GM12878 (cell line): Measurements from ENCODE around the gene MEP1A.

Source experiments
- HDAC2 ChIP-seq: fragments of 200-600 bp; sonication (generic); IDR thresholded peaks from 2 replicates; pipeline ENCODE4 v1.6.1; 2017
- MTA3 ChIP-seq: IDR thresholded peaks from 2 replicates; pipeline ENCODE4 v1.6.1; 2012; ENCODE audit warnings: low read length, inconsistent platforms, borderline replicate concordance
- POLR2AphosphoS5 ChIP-seq: IDR thresholded peaks from 2 replicates; pipeline ENCODE4 v1.6.1; 2011; ENCODE audit warnings: mild to moderate bottlenecking, low read length, inconsistent platforms
- SMARCA5 ChIP-seq: fragments of 450-650 bp; IDR thresholded peaks from 2 replicates; pipeline ENCODE4 v1.6.1; 2017; ENCODE audit warnings: mild to moderate bottlenecking
- SPI1 ChIP-seq: IDR thresholded peaks from 2 replicates; pipeline ENCODE4 v1.6.1; 2011; ENCODE audit warnings: low read depth, mild to moderate bottlenecking, low read length, moderate library complexity, borderline replicate concordance; ENCODE audit not compliant: insufficient read depth
- ZNF207 ChIP-seq: fragments of 450-650 bp; IDR thresholded peaks from 2 replicates; pipeline ENCODE4 v1.6.1; 2014; ENCODE audit warnings: antibody characterized with exemption, mild to moderate bottlenecking, borderline replicate concordance
- TF ChIP-seq, protein P1 (sequence below), 3 experiments: IDR thresholded peaks in 2 of 3; conservative IDR thresholded peaks in 1 of 3; 2 replicates each; pipeline ENCODE4 v1.5.1; 2011; ENCODE audit warnings: low read depth in 3 of 3, low read length in 3 of 3, mild to moderate bottlenecking in 3 of 3, control low read depth in 2 of 3, moderate library complexity in 2 of 3, inconsistent platforms in 1 of 3, mixed read lengths in 1 of 3; ENCODE audit not compliant: control insufficient read depth in 2 of 3, insufficient read depth in 1 of 3; ENCODE audit errors: extremely low read depth in 1 of 3
- TF ChIP-seq, protein P2 (sequence below): IDR thresholded peaks from 2 replicates; pipeline ENCODE4 v1.6.1; 2012; ENCODE audit warnings: low read depth, low read length, improper control_type of control experiment
- TF ChIP-seq, protein P3 (sequence below): IDR thresholded peaks from 2 replicates; pipeline ENCODE4 v1.6.1; 2012; ENCODE audit warnings: mild to moderate bottlenecking, low read depth, low read length
- TF ChIP-seq, protein P4 (sequence below): fragments of 450-650 bp; IDR thresholded peaks from 2 replicates; pipeline ENCODE4 v1.6.1; 2017; ENCODE audit warnings: antibody characterized with exemption, mild to moderate bottlenecking, moderate library complexity

DNA sequence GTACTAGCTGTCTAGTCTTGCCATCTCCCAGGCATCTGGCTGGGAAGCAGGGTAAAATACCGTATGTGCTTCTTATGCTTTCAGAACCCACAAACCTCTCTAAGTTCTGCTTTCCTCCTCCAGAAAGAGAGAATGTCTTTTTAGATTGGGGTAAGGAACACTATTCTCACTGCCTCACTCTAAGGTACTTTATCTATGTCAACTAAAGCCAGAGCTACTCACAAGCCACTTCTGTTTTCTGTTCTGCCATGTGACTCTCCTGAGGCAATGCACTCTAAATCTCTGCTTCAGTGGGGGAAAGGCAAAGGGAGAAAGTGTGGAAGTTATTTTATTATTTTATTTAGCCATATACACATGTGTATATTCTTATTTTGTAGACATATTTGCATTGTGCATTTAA is 15.6 kb downstream of the MEP1A start:
- TF ChIP-seq, protein P1, sequence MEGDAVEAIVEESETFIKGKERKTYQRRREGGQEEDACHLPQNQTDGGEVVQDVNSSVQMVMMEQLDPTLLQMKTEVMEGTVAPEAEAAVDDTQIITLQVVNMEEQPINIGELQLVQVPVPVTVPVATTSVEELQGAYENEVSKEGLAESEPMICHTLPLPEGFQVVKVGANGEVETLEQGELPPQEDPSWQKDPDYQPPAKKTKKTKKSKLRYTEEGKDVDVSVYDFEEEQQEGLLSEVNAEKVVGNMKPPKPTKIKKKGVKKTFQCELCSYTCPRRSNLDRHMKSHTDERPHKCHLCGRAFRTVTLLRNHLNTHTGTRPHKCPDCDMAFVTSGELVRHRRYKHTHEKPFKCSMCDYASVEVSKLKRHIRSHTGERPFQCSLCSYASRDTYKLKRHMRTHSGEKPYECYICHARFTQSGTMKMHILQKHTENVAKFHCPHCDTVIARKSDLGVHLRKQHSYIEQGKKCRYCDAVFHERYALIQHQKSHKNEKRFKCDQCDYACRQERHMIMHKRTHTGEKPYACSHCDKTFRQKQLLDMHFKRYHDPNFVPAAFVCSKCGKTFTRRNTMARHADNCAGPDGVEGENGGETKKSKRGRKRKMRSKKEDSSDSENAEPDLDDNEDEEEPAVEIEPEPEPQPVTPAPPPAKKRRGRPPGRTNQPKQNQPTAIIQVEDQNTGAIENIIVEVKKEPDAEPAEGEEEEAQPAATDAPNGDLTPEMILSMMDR (IDR thresholded peaks at IDR 0.05 in 2 of 3, conservative IDR thresholded peaks at IDR 0.05 in 1 of 3; ENCODE audit: control insufficient read depth in 2 of 3, extremely low read depth in 1 of 3, insufficient read depth in 1 of 3, low read depth in 3 of 3, low read length in 3 of 3) = no peak
- TF ChIP-seq, protein P2, sequence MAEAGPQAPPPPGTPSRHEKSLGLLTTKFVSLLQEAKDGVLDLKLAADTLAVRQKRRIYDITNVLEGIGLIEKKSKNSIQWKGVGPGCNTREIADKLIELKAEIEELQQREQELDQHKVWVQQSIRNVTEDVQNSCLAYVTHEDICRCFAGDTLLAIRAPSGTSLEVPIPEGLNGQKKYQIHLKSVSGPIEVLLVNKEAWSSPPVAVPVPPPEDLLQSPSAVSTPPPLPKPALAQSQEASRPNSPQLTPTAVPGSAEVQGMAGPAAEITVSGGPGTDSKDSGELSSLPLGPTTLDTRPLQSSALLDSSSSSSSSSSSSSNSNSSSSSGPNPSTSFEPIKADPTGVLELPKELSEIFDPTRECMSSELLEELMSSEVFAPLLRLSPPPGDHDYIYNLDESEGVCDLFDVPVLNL = no peak
- no peak for TF ChIP-seq POLR2AphosphoS5
- no peak for TF ChIP-seq SPI1
- no peak for TF ChIP-seq ZNF207
- TF ChIP-seq HDAC2 = no peak
- TF ChIP-seq, protein P3, sequence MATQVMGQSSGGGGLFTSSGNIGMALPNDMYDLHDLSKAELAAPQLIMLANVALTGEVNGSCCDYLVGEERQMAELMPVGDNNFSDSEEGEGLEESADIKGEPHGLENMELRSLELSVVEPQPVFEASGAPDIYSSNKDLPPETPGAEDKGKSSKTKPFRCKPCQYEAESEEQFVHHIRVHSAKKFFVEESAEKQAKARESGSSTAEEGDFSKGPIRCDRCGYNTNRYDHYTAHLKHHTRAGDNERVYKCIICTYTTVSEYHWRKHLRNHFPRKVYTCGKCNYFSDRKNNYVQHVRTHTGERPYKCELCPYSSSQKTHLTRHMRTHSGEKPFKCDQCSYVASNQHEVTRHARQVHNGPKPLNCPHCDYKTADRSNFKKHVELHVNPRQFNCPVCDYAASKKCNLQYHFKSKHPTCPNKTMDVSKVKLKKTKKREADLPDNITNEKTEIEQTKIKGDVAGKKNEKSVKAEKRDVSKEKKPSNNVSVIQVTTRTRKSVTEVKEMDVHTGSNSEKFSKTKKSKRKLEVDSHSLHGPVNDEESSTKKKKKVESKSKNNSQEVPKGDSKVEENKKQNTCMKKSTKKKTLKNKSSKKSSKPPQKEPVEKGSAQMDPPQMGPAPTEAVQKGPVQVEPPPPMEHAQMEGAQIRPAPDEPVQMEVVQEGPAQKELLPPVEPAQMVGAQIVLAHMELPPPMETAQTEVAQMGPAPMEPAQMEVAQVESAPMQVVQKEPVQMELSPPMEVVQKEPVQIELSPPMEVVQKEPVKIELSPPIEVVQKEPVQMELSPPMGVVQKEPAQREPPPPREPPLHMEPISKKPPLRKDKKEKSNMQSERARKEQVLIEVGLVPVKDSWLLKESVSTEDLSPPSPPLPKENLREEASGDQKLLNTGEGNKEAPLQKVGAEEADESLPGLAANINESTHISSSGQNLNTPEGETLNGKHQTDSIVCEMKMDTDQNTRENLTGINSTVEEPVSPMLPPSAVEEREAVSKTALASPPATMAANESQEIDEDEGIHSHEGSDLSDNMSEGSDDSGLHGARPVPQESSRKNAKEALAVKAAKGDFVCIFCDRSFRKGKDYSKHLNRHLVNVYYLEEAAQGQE = no peak
- TF ChIP-seq, protein P4, sequence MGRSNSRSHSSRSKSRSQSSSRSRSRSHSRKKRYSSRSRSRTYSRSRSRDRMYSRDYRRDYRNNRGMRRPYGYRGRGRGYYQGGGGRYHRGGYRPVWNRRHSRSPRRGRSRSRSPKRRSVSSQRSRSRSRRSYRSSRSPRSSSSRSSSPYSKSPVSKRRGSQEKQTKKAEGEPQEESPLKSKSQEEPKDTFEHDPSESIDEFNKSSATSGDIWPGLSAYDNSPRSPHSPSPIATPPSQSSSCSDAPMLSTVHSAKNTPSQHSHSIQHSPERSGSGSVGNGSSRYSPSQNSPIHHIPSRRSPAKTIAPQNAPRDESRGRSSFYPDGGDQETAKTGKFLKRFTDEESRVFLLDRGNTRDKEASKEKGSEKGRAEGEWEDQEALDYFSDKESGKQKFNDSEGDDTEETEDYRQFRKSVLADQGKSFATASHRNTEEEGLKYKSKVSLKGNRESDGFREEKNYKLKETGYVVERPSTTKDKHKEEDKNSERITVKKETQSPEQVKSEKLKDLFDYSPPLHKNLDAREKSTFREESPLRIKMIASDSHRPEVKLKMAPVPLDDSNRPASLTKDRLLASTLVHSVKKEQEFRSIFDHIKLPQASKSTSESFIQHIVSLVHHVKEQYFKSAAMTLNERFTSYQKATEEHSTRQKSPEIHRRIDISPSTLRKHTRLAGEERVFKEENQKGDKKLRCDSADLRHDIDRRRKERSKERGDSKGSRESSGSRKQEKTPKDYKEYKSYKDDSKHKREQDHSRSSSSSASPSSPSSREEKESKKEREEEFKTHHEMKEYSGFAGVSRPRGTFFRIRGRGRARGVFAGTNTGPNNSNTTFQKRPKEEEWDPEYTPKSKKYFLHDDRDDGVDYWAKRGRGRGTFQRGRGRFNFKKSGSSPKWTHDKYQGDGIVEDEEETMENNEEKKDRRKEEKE = no peak
- TF ChIP-seq MTA3 = no peak
- no peak for TF ChIP-seq SMARCA5
